Transverse colon (tissue), 4 donors: Measurements from ENCODE around the gene PNMA1. TPM values are rescaled to one million over a fixed set of nuclear protein-coding genes. Genes with fewer than 3 reads are reported as not detected.

Source experiments
- DNase-seq: peaks from one replicate; pipeline ENCODE4 v3.0.0-alpha.2; 2019
- H3K27ac ChIP-seq, 4 donors: fragments of 200-600 bp; sonication (generic); 2 replicates each; pipeline ENCODE4 v1.5.1; 2016 to 2018; ENCODE audit warnings: inconsistent platforms in 4 of 4
- H3K27me3 ChIP-seq: fragments of 200-600 bp; sonication (generic); 2 replicates; pipeline ENCODE4 v1.5.1; 2017; ENCODE audit warnings: inconsistent platforms
- H3K36me3 ChIP-seq, 4 donors: fragments of 200-600 bp; sonication (generic); 2 replicates each; pipeline ENCODE4 v1.5.1; 2017 to 2019; ENCODE audit warnings: inconsistent platforms in 4 of 4
- H3K4me1 ChIP-seq, 4 donors: fragments of 200-600 bp; sonication (generic); 2 replicates each; pipeline ENCODE4 v1.5.1; 2017 to 2020; ENCODE audit warnings: inconsistent platforms in 4 of 4
- H3K4me3 ChIP-seq, 4 donors: fragments of 200-600 bp; sonication (generic); 1 replicate in 1 of 4; 2 replicates in 3 of 4; pipeline versions ENCODE4 v1.5.1 to v1.6.1; 2017 to 2019; ENCODE audit warnings: inconsistent platforms in 4 of 4
- H3K9me3 ChIP-seq, 2 donors: fragments of 200-600 bp; sonication (generic); 2 replicates each; pipeline ENCODE4 v1.5.1; 2017 to 2019; ENCODE audit warnings: inconsistent platforms in 2 of 2
- CTCF ChIP-seq, 5 experiments: fragments of 200-600 bp in 3 of 5; fragments of 450-650 bp in 2 of 5; sonication (generic) in 3 of 5; IDR thresholded peaks; 1 replicate in 2 of 5; 2 replicates in 3 of 5; pipeline ENCODE4 v1.5.1; 2016 to 2017; ENCODE audit warnings: antibody characterized with exemption in 5 of 5, inconsistent platforms in 3 of 5, mild to moderate bottlenecking in 2 of 5, moderate library complexity in 1 of 5
- EP300 ChIP-seq: sonication (generic); formaldehyde crosslinking; IDR thresholded peaks from one replicate; pipeline ENCODE4 v1.6.1; 2017; ENCODE audit warnings: antibody characterized with exemption, low read depth
- POLR2A ChIP-seq: fragments of 450-650 bp; IDR thresholded peaks from one replicate; pipeline ENCODE4 v1.6.1; 2016; ENCODE audit warnings: antibody characterized with exemption, mild to moderate bottlenecking, moderate library complexity
- POLR2AphosphoS5 ChIP-seq, 3 donors: sonication (generic); formaldehyde crosslinking; IDR thresholded peaks; one replicate each; pipeline ENCODE4 v1.6.1; 2016; ENCODE audit warnings: antibody characterized with exemption in 3 of 3
- WGBS, 2 donors: methylation state at CpG; one replicate each; pipeline ENCODE4 v1.1.5; 2018; ENCODE audit warnings: low coverage in 1 of 2; 5-methylcytosine and 5-hydroxymethylcytosine counted together
- in situ Hi-C, 4 donors: fragments of 200-750 bp; cut with MboI; loops; one replicate each; pipeline versions ENCODE4 v1.15.0 to v1.15.1; 2017; ENCODE audit warnings: low sequenced_read_pairs in 3 of 4, low pct_ligation_motif_present in 1 of 4, low pct_unique_long_range_greater_than_20kb in 1 of 4
- intact Hi-C: fragments of 100-400 bp; cut with DNase I; formaldehyde crosslinking; loops from one replicate; pipeline ENCODE4 v1.15.1; 2023; ENCODE audit warnings: low total_unique reads
- total RNA-seq, 4 donors: library from RNA; depleted of rRNA; stranded (reverse); fragments of >200 nt; gene quantifications; one replicate each; pipeline ENCODE4 v1.1.0, GENCODE V29; 2016

Gene PNMA1
- total RNA-seq, 4 donors from 2014 or later, result 12.7 to 22.1 (median 12.7) TPM

- in situ Hi-C loops, result no loop called here
- Histone ChIP-seq H3K9me3 (no peaks in the 10 kb centered on the region), H3K27me3 (no peaks in the 10 kb centered on the region), H3K27ac (no peak overlapping the region), H3K4me3 (no peak overlapping the region), H3K36me3 (peaks cover 0 to 6% (median 0%) of the 10 kb centered on the region in 4 donors), H3K4me1 (peaks cover 0 to 3% (median 0%) of the 10 kb centered on the region in 4 donors)
- intact Hi-C loops, result no loop called here
- TF ChIP-seq POLR2AphosphoS5 (IDR thresholded peaks at IDR 0.05), result no peak
- no peak for TF ChIP-seq POLR2A
- no peak for TF ChIP-seq EP300
- TF ChIP-seq CTCF (IDR thresholded peaks at IDR 0.05), result no peak
- WGBS, 2 donors, result 93 to 99% methylated on average over 3 of the region's 3 CpGs
- DNase-seq, result no peak
These were observed 27.3 kb downstream of the PNMA1 start for GRCh38 chr14:73686901-73687300.

GRCh38 chr14:73685328-73685727, 28.9 kb downstream of the PNMA1 start:
- Histone ChIP-seq H3K36me3 (peaks cover 0 to 6% (median 0%) of the 10 kb centered on the region in 4 donors), H3K9me3 (no peaks in the 10 kb centered on the region), H3K27me3 (no peaks in the 10 kb centered on the region), H3K27ac (no peak overlapping the region), H3K4me3 (no peak overlapping the region), H3K4me1 (peaks cover 0 to 3% (median 0%) of the 10 kb centered on the region in 4 donors)
- WGBS, 2 donors, result 87 to 97% methylated on average over 7 to 9 of the region's 9 CpGs
- in situ Hi-C loops, result no loop called here
- TF ChIP-seq CTCF (IDR thresholded peaks at IDR 0.05) (no peak), POLR2A (no peak), EP300 (no peak), POLR2AphosphoS5 (IDR thresholded peaks at IDR 0.05) (no peak)
- DNase-seq, result no peak
- intact Hi-C loops, result no loop called here

- Histone ChIP-seq H3K27ac (no peak overlapping the region), H3K36me3 (peaks cover 0 to 4% (median 0%) of the 10 kb centered on the region in 4 donors), H3K4me3 (no peak overlapping the region), H3K4me1 (peaks cover 0 to 3% (median 0%) of the 10 kb centered on the region in 4 donors), H3K27me3 (no peaks in the 10 kb centered on the region), H3K9me3 (no peaks in the 10 kb centered on the region)
- in situ Hi-C loops (no loop called here), intact Hi-C loops (no loop called here)
- 72 to 84% methylated on average over 2 to 5 of the region's 5 CpGs for WGBS, 2 donors
- DNase-seq, result no peak
- no peak for TF ChIP-seq EP300
- no peak for TF ChIP-seq CTCF (IDR thresholded peaks at IDR 0.05)
These were observed 29.6 kb downstream of the PNMA1 start for GRCh38 chr14:73684627-73685026.

GRCh38 chr14:73680821-73681220, 33.4 kb downstream of the PNMA1 start:
- no peak overlapping the region for H3K27ac ChIP-seq
- in situ Hi-C loops (no loop called here), intact Hi-C loops (no loop called here)
- WGBS, 2 donors, result 96 to 100% methylated on average over 4 to 5 of the region's 5 CpGs
- TF ChIP-seq EP300 (no peak), POLR2AphosphoS5 (IDR thresholded peaks at IDR 0.05) (no peak), CTCF (IDR thresholded peaks at IDR 0.05) (no peak), POLR2A (no peak)
- no peak for DNase-seq
- peaks cover 0 to 3% (median 0%) of the 10 kb centered on the region in 4 donors for H3K4me1 ChIP-seq
- H3K27me3 ChIP-seq, result no peaks in the 10 kb centered on the region
- H3K9me3 ChIP-seq, result no peaks in the 10 kb centered on the region
- no peak overlapping the region for H3K4me3 ChIP-seq
- H3K36me3 ChIP-seq, result no peaks in the 10 kb centered on the region
